Measurements from ENCODE around the gene CLEC1A. TPM values are rescaled to one million over a fixed set of nuclear protein-coding genes. Genes with fewer than 3 reads are reported as not detected.

CLEC1A gene
- 3.7 TPM for total RNA-seq
- long read RNA-seq, partial matches to known transcripts: 1 of 2 reads
- long read RNA-seq, other reads (novel, unspliced or antisense): 0 of 2 reads

GRCh38 chr12:10098791-10099190, at the start of gene CLEC1A:
CLEC1A (minus strand) TSS chr12:10098985; CDS start chr12:10098922, 63 bp downstream.
- ATAC-seq (peak; percentile 27), DNase-seq (ENCODE audit: missing footprints) (peak; percentile 61)
- intact Hi-C loops (cut with DNase I): no loop called here

- DNase-seq (ENCODE audit: missing footprints) (no peak), ATAC-seq (no peak)
- intact Hi-C loops (cut with DNase I): no loop called here
Observed at GRCh38 chr12:10147714-10148403, 49.1 kb upstream of the CLEC1A start.

GRCh38 chr12:10142976-10143589, 44.3 kb upstream of the CLEC1A start:
- intact Hi-C loops (cut with DNase I): loop anchor here (5.0 kb wide), 2 partner anchors 136 to 391 kb away; no protein-coding TSS in a partner anchor
- no peak for ATAC-seq
- DNase-seq (ENCODE audit: missing footprints): no peak

- DNase-seq (ENCODE audit: missing footprints) (peak; percentile 54), ATAC-seq (no peak)
- intact Hi-C loops (cut with DNase I): loop anchor here (2.0 to 5.0 kb wide), 3 partner anchors 105 to 388 kb away; no protein-coding TSS in a partner anchor
Observed at GRCh38 chr12:10140001-10140400, 41.2 kb upstream of the CLEC1A start.

- DNase-seq (ENCODE audit: missing footprints) (no peak), ATAC-seq (no peak)
- intact Hi-C loops (cut with DNase I): no loop called here
Observed at GRCh38 chr12:10136637-10137205, 37.9 kb upstream of the CLEC1A start.

GRCh38 chr12:10135126-10135525, 36.3 kb upstream of the CLEC1A start:
- ATAC-seq (no peak), DNase-seq (ENCODE audit: missing footprints) (no peak)
- intact Hi-C loops (cut with DNase I): no loop called here

- no peak for DNase-seq (ENCODE audit: missing footprints)
- ATAC-seq: no peak
- intact Hi-C loops (cut with DNase I): no loop called here
Observed at GRCh38 chr12:10132850-10133370, 34.1 kb upstream of the CLEC1A start.

- DNase-seq (ENCODE audit: missing footprints) (no peak), ATAC-seq (peak; percentile 38)
- intact Hi-C loops (cut with DNase I): no loop called here
Observed at GRCh38 chr12:10131111-10131690, 32.4 kb upstream of the CLEC1A start.

GRCh38 chr12:10130042-10130441, 31.3 kb upstream of the CLEC1A start, which contains the start of gene CLEC7A:
CLEC7A (minus strand) TSS chr12:10130199; CDS start chr12:10130082, 117 bp downstream.
- intact Hi-C loops (cut with DNase I): no loop called here
- DNase-seq (ENCODE audit: missing footprints) (no peak), ATAC-seq (no peak)

GRCh38 chr12:10128687-10129086, 29.9 kb upstream of the CLEC1A start:
- intact Hi-C loops (cut with DNase I): no loop called here
- peak; percentile 62 for ATAC-seq
- DNase-seq (ENCODE audit: missing footprints): no peak

GRCh38 chr12:10126413-10126812, 27.6 kb upstream of the CLEC1A start:
- ATAC-seq: no peak
- DNase-seq (ENCODE audit: missing footprints): no peak
- intact Hi-C loops (cut with DNase I): no loop called here

- intact Hi-C loops (cut with DNase I): no loop called here
- ATAC-seq (no peak), DNase-seq (ENCODE audit: missing footprints) (no peak)
Observed at GRCh38 chr12:10122689-10123088, 23.9 kb upstream of the CLEC1A start.

- no peak for DNase-seq (ENCODE audit: missing footprints)
- intact Hi-C loops (cut with DNase I): no loop called here
- no peak for ATAC-seq
Observed at GRCh38 chr12:10121278-10121677, 22.5 kb upstream of the CLEC1A start.

GRCh38 chr12:10119066-10119465, 20.3 kb upstream of the CLEC1A start:
- intact Hi-C loops (cut with DNase I): no loop called here
- DNase-seq (ENCODE audit: missing footprints) (no peak), ATAC-seq (no peak)

- ATAC-seq (no peak), DNase-seq (ENCODE audit: missing footprints) (no peak)
- intact Hi-C loops (cut with DNase I): no loop called here
Observed at GRCh38 chr12:10115890-10116289, 17.1 kb upstream of the CLEC1A start.

- no peak for DNase-seq (ENCODE audit: missing footprints)
Observed at GRCh38 chr12:10115311-10115710, 16.5 kb upstream of the CLEC1A start.

GRCh38 chr12:10113920-10114319, 15.1 kb upstream of the CLEC1A start:
- ATAC-seq (no peak), DNase-seq (ENCODE audit: missing footprints) (no peak)
- intact Hi-C loops (cut with DNase I): no loop called here

More at GRCh38 chr12:10115311-10115710, 16.5 kb upstream of the CLEC1A start:
- ATAC-seq: no peak
- intact Hi-C loops (cut with DNase I): no loop called here

GRCh38 chr12:10113075-10113474, 14.3 kb upstream of the CLEC1A start:
- ATAC-seq (no peak), DNase-seq (ENCODE audit: missing footprints) (no peak)
- intact Hi-C loops (cut with DNase I): no loop called here

- DNase-seq (ENCODE audit: missing footprints) (no peak), ATAC-seq (no peak)
- intact Hi-C loops (cut with DNase I): no loop called here
Observed at GRCh38 chr12:10111451-10111850, 12.7 kb upstream of the CLEC1A start.
